GM03348 (cell line): Measurements from ENCODE around the gene ZNF814.
"Not testable (repeated sequence)": the region's sequence is repeated elsewhere in the genome, so short reads cannot be mapped to it uniquely, and the experiment has no call there.

Source experiments
- DNase-seq: peaks from one replicate; pipeline ENCODE4 v3.0.0; 2012; ENCODE audit warnings: low spot score

The ZNF814 gene

DNA sequence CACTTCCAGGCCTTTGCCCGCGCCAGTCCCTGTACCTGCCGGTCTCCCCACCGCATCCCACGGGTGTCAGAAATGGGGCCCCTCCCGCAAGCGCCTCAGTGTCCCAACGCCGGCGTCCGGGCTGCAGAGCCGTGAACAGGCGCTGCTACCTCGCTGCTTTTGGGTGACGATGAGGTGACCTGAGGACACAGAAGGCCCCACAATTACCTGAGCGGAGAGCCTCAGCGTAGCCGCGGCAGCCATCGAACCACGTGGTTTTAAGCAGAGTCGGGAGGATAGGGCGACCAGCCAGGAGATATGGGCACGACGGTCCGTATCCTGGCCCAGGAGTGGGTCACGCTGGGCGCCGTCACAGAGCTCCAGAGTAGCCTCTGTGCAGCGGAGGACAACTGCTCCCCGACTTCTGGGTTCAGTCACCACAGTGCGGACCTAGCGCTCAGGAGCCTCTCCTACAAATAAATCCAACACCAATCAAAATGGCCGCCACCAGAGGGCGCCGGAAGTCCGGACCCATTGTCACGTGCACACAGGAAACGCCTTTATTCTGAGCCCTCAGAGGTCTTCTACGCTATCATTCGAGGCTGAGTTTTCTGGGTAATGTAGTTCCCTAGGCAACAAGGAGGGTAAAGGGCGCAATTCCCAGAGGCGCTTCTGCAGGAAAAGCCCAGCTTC lies at the start of gene ZNF814:
TSS of gene ZNF814 (minus strand) at position 478 of the 672 bp plus-strand sequence. CDS start at position 243, 235 bp downstream.
- no peak for DNase-seq

DNA sequence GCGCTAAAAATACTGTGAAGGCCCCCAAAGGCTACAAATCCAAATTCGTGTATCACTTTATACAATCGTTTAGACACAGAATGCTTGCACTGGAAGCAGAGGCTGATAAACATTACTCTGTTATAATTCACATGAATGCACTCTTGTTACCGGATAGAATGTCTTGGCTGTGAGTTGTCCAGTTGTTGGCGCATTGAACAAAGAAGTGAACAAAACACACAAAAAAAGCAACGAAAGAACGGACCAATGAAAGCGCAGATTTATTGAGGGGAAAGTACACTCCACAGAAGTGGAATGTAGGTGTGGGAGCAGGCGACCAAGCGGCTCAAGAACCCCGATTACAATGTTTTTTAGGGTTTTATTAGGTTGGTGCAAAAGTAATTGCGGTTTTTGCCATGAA lies 46.9 kb upstream of the ZNF814 start:
- DNase-seq = no peak

DNA sequence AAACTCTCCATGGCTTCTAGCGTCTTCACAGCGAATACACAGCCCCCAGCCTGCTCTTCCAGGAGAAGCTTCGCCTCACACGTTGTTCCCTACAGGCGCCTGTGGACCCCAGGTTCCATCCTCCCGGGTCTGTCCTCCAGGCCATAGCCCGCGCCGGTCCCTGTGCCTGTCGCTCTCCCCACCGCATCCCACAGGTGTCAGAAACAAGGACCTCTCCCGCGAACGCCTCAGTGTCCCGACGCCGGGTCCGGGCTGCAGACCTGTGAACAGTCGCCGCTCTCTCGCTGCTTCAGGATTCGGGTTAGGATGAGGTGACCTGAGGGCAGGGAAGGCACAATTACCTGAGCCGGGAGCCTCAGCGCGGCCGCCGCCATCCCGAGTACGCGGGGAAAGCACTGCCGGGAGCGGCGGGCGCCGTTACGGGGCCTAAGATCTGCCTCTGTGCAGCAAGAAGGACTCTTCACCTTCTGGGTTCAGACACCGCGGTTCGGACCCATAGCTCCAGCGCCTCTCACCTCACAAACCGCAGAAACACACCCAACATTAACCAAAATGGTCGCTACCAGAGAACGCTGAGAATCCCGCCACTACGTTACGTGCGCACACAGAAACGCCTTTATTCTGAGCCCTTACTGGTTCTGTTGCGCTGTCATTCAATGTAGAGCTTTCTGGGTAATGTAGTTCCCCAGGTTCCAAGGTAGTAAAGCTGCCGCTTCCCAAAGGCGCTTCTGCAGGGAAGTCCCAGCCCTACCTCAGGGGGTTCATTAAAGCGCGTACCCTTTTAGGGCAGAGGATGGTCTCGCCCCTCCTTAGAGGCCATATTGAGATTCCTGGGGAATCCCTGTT lies 46.2 kb upstream of the ZNF814 start, which contains the start of gene ZNF418:
TSS of gene ZNF418 (minus strand) at position 583 of the 846 bp plus-strand sequence. CDS start 1,580 bp downstream, outside the sequence.
- peak; percentile 77 for DNase-seq

DNA sequence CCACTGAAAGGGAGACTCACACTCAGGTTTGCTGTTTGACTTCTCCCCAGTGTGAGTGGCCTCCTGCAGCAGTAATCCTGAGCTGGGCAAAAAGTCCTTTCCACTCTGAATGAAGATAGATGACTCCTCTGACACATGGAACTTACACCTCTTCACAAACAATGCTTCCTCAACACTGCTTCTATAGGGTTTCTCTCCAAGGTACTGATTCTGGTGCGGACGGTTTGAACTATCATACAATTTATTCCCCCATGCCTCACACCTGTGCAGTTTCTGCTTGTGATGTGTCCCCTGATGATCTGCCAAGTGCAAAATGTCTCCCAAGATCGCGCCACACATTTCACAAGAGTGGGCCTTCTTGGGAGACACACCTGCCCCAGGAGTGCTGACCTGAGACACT lies 38.8 kb upstream of the ZNF814 start:
- DNase-seq = no peak

DNA sequence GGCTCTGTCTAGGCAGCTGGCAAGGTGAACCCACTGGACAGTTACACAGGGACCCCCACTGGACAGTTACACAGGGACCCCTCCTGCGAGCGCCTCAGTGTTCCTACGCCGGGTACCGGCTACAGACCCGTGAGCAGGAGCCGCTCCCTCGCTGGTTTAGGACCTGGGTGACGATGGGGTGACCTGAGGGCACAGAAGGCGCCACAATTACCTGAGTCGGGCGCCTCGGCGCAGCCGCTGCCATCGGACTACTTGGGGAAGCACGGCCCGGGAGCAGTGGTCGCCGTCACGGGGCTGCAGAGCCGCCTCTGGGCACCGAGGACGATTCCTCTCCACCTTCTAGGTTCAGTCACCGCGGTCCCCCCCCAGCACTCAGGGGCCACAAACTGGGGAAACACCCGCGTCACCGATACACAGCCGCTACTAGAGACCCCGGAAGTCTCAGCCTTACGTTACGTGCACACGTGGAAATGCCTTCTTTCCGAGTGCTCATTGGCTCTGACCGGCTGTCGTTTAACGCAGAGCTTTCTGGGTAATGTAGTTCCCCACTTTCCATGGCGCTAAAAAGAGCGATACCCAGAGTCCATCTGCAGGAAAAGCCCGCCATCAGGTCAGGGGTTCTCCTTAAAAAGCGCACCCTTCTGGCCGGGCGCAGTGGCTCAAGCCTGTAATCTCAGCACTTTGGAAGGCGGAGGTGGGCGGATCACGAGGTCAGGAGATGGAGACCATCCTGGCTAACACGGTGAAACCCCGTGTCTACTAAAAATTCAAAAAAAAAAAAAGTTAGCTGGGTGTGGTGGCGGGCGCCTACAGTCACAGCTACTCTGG lies 27.5 kb upstream of the ZNF814 start, which contains the start of gene ZNF417:
TSS of gene ZNF417 (minus strand) at position 425 of the 828 bp plus-strand sequence. CDS start at position 244, 181 bp downstream.
- peak; percentile 94 for DNase-seq

DNA sequence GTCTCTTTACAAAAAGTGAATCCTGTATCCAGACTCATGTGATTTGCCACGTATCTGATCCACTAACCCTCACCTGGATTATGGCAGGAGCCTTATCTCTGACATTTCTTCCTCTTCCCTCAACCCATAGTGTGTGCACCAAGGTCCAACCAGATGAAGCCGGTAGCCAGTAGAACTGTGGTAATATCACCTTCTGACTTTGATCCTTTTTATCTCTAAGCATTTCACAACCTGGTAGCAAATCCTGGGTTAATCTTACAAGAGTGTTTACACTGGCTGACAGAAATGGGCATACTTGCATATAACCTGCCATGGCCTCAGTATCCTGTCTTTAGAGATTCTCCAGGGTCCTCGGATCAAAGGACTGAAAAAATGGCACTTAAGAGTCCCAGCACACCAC lies 25.7 kb upstream of the ZNF814 start:
- DNase-seq = no peak

DNA sequence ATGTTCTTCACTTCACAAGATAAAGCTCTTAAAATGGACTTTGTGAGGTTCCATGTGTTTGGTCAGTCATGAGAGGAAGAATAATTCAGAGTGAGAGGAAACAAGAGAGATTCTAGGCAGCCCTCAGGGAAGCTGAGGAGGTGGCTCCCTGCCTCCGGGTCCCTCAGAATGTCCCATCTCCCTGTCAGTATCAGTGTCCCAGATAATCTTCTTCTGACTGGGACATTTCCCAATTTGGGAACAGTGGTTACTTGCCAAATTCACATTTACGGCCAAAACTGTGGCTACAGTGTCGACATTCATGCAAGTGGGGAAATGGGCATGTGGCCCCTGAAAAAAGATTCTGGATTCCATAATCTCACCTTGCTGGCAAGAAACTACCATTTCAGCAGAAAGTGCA lies 18.6 kb upstream of the ZNF814 start:
- no peak for DNase-seq

DNA sequence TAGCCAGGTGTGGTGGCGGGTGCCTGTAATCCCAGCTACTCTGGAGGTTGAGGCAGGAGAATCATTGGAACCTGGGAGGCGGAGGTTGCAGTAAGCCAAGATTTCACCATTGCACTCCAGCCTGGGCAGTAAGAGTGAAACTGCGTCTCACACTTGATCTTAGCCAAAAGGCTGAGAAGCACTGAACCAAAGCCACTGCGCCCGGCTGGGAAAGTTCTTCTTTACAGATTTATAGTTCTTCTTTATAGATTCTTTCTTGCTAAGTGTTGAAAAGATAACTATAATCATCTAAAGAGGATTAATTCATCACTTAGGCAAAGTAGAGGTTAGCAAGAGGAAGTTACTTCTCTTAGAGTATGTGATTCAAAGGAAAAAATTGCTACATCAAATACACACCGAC lies 16.4 kb upstream of the ZNF814 start:
- DNase-seq = no peak

DNA sequence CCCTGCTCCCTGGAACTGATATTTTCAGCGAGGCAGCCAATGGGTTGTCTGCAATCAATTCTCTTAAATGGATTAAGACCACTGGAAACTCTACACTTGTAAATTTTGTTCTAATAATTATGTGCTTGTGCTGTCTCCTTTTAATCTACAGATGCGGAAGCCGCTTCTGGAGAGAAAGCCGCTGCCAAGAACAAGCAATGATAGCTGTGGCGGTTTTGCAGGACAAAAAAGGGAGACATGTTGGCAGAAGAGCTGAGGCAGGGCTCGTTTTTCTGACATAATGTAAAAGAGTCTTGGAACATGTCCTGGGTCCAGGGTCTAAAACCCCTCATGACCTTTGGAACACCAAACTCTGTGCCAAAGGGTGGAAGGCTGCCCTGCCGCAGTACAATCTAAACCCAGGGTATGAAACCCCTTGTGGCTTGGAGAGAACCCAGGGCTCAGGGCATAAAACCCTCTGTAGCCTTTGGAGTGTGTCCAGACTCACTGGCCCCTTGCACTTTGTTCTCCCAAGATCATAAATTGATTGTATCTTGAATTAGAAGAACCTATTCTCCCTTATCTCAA lies 14.9 kb upstream of the ZNF814 start:
- no peak for DNase-seq

DNA sequence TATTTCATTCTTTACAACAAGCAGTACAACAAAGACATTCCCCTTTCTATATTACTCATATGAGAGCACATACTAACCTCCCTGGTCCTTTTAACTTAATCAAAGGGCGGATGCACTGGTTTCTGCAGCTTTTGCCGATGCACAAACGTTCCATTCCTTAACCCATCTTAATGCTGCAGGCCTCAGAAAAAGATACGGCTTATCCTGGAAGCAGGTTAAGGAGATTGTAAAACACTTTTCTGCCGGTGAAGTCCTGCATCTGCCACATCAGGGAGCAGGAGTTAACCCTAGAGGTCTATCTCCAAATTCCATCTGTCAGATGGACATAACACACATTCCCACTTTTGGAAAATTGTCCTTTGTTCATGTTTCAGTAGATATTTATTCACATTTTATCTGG lies 11.5 kb upstream of the ZNF814 start:
- no peak for DNase-seq

DNA sequence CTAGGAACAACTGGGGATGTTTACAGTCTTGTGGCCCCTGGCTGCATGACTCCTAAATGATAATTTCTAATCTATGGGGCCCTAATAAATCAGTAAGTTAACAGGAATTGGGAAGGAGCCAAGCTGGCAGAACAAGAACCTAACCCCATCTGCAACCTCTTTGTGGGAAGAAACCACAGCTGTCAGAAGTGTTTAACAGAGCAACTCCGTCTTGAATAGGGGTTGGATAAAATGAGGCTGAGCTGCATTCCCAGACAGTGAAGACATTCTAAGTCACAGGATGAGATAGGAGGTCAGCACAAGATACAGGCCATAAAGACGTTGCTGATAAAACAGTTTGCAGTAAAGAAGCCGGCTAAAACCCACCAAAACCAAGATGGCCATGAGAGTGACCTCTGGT lies 1.9 kb upstream of the ZNF814 start:
- peak; percentile 74 for DNase-seq

DNA sequence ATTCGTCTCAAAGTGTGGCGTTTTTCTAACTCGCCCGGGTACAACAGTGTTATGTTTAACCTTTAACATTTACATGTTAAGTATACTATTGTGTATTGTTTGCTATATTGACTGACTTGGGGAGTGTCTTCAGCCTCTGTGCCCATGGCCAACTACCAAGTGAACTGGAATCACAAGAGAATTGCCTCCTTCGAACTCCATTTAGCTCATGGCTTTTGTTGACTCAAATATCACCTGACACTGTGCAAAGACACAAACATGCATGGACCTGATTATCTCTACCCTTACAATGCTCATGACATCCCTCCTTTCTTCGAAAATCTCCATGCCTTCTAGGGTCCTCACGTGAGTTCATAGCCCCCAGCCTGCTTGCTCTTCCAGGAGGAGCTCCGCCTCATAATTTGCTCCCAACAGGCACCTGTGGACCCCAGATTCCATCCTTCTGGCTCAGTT lies 704 bp downstream of the ZNF814 start:
- DNase-seq = no peak

DNA sequence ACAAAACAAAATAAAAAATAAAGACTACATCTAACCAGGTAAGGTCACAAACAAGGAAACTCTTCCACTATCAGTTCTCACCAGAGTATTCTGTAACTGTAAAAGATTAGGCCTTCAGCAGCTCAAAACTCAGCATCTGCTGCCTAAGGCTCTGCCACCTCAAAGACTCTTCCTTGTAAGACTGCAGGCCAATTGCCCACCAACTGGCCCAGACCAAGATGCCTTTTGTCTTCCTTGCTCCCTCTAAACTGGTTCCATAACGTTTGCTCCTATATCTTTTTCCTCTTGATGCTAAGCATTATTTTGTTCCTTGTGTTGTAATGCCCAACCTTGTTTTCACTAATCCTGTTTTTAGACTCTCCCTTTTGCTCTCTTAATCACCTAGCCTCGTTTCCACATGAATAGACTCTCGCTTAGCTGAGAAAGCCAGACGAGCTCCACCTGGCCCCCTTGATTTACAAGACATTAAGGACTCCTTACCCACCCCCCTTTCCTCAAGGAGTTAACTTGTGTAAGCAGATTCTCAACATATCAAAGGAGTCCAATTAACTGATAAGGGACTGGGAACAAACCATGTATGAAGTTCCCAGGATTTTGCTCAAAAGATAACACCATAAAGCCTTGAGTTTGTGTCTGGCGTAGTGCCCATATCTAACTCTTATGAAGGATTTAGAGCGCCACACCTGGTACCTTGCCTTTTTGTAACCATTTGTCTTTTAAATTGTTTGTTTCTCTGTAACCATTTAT lies 1.5 kb downstream of the ZNF814 start:
- no peak for DNase-seq

DNA sequence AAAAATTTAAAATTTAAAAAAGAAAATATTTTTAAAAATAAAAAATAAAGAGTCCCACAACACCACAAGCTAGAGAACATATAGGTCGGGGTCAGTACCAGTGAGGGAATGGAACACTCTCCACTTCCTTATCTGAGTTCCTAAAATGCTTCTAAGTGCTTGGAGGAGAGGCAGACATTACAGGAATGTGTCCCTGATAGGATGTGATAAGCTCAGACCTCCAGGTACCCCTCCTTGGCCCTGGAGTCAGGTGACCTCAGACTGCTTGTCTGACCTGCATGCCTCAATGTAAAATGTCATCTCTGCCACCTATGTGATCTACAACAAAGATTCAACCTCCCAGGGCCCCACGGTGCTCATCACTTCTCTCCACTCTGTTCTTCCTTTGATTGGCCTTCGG lies 2.8 kb downstream of the ZNF814 start:
- DNase-seq = no peak

DNA sequence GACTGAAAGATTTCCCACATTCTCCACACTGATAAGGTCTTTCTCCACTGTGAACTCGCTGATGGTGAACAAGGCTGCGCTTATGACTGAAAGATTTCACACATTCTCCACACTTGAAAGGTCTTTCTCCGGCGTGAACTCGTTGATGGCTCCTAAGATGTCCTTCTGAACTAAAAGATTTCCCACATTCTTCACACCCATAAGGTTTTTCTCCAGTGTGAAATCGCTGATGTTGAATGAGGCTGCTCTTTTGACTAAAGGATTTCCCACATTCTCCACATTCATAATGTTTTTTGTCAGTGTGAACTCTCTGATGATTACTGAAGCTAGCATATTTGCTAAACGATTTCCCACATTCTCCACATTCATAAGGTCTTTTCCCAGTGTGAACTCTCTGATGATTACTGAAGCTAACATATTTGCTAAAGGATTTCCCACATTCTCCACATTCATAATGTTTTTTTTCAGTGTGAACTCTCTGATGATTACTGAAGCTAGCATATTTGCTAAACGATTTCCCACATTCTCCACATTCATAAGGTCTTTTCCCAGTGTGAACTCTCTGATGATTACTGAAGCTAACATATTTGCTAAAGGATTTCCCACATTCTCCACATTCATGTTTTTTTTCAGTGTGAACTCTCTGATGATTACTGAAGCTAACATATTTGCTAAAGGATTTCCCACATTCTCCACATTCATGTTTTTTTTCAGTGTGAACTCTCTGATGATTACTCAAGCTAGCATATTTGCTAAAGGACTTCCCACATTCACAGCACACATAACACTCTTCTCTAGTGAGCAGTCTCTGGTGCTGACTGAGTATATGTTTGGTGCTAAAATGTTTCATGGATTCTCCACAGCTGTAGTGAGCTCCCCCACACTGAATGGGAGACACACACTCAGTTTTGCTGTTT lies 14.7 kb downstream of the ZNF814 start:
- DNase-seq = not testable (repeated sequence)

DNA sequence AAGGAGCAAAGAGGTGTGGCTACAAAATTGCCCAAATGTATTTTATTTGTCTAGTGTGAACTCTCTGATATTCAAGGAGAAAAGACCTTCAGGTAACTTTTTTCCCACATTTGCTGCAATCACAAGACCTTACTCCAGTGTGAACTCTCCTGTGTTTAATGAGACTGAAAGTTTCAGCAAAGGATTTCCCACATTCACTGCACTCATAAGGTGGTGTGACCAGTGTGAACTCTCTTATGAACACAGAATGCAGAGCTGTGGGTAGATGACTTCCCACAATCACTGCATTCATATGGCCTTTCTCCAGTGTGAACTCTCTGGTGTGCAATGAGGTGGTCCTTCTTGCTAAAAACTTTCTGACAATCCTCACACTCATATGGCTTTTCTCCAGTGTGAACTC lies 16.4 kb downstream of the ZNF814 start:
- no peak for DNase-seq

DNA sequence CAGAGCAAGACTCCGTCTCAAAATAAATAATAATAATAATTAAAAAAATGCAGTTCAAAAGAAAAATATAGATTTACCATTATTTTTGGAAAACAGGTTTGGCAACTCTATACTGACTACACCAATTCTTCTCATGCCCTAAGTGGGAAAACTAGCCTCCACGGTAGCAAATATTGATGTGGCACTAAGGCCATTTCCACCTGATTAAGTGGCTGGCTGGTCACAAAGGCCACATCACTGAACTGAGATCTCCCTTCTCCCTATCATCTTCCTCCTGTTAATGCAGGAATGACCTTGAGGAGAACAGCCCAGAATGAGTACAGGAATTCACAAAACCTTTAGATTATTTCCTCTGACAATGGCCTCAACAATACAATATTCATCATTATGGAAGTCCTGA lies 18.6 kb downstream of the ZNF814 start:
- DNase-seq = no peak

DNA sequence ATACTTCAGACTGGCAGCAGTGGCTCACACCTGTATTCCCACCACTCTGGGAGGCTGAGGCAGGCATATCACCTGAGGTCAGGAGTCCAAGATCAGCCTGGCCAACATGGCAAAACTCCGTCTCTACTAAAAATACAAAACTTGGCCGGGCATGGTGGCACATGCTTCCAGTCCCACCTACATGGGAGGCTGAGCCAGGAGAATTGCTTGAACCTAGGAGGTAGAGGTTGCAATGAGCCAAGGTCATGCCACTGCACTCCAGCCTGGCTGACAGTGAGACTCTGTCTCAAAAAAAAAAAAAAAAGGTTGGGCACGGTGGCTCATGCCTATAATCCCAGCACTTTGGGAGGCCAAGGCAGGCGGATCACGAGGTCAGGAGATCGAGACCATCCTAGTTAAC lies 19.2 kb downstream of the ZNF814 start:
- not testable (repeated sequence) for DNase-seq

DNA sequence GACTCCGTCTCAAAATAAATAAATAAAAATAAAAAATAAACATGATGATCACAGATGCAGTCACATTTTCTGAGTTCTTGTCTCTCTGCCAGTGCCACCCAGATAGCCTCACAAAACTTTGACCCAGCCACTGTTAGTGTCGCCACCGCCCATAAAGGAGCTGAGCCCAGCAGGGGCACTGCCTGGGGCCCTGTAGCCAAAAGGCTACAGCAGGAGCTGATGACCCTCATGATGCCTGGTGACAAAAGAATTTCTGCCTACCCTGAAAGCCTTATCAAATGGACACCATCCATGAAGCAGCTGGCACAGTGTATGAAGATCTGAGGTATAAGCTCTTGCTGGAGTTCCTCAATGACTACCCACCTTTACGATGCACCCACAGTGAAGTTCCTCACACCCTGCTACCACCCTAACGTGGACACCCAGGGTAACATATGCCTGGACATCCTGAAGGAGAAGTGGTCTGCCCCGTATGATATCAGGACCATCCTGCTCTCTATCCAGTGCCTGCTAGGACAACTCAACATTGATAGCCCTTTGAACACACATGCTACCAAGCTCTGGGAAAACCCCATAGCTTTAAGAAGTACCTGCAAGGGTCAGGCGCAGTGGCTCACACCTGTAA lies 20.9 kb downstream of the ZNF814 start:
- no peak for DNase-seq

DNA sequence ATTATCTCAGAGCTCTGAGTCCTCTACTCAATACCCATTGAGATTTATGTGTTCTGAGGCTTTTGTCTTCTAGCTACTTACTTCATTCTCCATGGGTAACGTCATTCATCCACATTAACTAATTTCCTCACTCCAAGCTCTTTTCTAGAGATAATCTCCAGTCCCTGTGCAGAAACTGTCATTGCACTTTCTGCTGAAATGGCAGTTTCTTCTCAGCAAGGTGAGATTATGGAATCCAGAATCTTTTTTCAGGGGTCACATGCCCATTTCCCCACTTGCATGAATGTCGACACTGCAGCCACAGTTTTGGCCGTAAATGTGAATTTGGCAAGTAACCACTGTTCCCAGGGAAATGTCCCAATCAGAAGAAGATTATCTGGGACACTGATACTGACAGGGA lies 26.5 kb downstream of the ZNF814 start:
- not testable (repeated sequence) for DNase-seq
